GM12891 (cell line): ENCODE data around the gene SELENOF.

ENCODE experiments used
- PAX5 ChIP-seq: IDR thresholded peaks from 2 replicates; pipeline ENCODE4 v1.6.1; 2011; ENCODE audit warnings: low read length, moderate library complexity, mild to moderate bottlenecking; ENCODE audit not compliant: insufficient read depth, severe bottlenecking
- POLR2A ChIP-seq: IDR thresholded peaks from 2 replicates; pipeline ENCODE4 v1.6.1; 2011; ENCODE audit warnings: low read depth, low read length, control low read depth
- POLR2AphosphoS5 ChIP-seq: IDR thresholded peaks from 2 replicates; pipeline ENCODE4 v1.6.1; 2011; ENCODE audit warnings: low read depth, low read length, control low read depth
- POU2F2 ChIP-seq: IDR thresholded peaks from 2 replicates; pipeline ENCODE4 v1.6.1; 2011; ENCODE audit warnings: low read depth, mild to moderate bottlenecking, control low read depth, low read length, moderate library complexity
- TAF1 ChIP-seq: IDR thresholded peaks from 2 replicates; pipeline ENCODE4 v1.6.1; 2011; ENCODE audit warnings: low read depth, low read length, control low read depth

DNA sequence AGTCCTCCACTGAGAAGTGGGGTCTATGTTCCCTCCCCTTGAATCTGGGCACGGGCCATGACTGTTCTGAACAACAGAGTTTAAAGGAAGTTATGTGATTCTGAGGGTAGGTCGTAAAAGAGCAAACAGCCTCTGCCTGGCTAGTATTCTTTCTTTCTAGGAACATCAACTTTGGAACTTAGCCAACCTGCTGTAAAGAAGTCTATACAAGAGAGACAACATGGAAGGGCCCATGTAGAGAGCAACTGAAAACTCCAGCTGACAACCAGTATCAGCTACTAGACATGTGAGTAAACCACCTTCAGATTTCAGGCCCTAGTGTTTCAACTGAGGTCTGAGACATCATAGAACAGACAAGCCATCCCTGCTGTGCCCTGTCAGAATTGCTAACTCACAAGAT is 7.5 kb downstream of the SELENOF start:
- TF ChIP-seq TAF1 = no peak
- no peak for TF ChIP-seq POLR2AphosphoS5
- TF ChIP-seq PAX5 = no peak
- TF ChIP-seq POLR2A = no peak
- TF ChIP-seq POU2F2 = no peak
